Neural progenitor cell (in vitro differentiated cells): ENCODE results near the gene GABRA5.

Experiments used
- EZH2 ChIP-seq: fragments of 200-600 bp; sonication (generic); IDR thresholded peaks from 2 replicates; pipeline ENCODE4 v1.6.1; 2017; ENCODE audit warnings: antibody characterized with exemption, mild to moderate bottlenecking, moderate library complexity
- TF ChIP-seq, protein P1 (sequence below): fragments of 200-600 bp; sonication (generic); IDR thresholded peaks from 2 replicates; pipeline ENCODE4 v1.5.1; 2017; ENCODE audit warnings: antibody characterized with exemption, mild to moderate bottlenecking

- TF ChIP-seq, protein P1, sequence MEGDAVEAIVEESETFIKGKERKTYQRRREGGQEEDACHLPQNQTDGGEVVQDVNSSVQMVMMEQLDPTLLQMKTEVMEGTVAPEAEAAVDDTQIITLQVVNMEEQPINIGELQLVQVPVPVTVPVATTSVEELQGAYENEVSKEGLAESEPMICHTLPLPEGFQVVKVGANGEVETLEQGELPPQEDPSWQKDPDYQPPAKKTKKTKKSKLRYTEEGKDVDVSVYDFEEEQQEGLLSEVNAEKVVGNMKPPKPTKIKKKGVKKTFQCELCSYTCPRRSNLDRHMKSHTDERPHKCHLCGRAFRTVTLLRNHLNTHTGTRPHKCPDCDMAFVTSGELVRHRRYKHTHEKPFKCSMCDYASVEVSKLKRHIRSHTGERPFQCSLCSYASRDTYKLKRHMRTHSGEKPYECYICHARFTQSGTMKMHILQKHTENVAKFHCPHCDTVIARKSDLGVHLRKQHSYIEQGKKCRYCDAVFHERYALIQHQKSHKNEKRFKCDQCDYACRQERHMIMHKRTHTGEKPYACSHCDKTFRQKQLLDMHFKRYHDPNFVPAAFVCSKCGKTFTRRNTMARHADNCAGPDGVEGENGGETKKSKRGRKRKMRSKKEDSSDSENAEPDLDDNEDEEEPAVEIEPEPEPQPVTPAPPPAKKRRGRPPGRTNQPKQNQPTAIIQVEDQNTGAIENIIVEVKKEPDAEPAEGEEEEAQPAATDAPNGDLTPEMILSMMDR, result no peak
- no peak for TF ChIP-seq EZH2
These were observed 129.4 kb downstream of the GABRA5 start for GRCh38 chr15:26996250-26996649.
